Measurements from ENCODE around the gene MEIOSIN. TPM values are rescaled to one million over a fixed set of nuclear protein-coding genes. Genes with fewer than 3 reads are reported as not detected.
"Not testable (repeated sequence)": the region's sequence is repeated elsewhere in the genome, so short reads cannot be mapped to it uniquely, and the experiment has no call there.

The MEIOSIN gene
- total RNA-seq, 1 donor from 2014 or later: not detected

DNA sequence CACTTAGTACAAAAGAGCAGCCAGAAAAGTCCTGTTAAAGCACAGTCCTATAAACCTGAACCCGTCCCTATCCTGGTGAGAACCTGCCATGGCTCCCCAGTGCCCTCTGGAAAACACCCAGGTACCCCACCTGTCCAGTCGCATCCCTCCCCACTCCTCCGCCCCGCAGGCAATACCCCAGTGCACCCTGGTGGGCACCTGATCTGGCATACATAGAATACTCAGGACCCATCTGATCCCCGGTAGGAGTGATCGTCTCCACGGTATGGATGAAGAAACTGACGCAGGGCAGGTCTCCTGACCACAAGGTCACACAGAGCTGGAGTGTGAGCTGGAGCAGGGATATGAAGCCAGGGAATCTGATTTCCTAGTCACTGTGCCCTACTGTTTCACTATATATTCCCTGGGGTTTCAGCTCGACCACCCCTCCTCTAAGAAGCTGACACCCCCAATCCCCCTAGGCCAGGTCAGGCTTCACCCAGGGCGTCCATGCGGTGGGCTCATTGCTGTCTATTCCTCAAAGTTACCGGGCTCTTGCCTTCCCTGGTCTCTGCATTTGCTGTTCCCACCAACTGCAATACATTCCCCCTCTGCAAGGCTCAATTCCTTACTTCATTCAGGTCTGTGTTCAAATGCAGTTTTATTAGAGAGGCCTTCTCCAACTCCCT is 15.1 kb upstream of the MEIOSIN start:
- DNase-seq (ENCODE audit: low read depth in 2 of 2): no peak

DNA sequence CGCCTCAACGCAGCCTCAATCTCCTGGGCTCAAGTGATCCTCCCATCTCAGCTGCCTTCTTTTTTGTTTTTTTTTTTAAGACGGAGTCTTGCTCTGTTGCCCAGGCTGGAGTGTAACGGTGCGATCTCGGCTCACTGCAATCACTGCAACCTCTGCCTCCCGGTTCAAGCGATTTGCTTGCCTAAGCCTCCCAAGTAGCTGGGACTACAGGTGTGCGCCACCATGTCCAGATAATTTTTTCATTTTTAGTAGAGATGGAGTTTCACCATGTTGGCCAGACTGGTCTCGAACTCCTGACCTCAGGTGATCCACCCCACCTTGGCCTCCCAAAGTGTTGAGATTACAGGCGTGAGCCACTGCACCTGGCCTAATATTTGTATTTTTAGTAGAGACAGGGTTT is 13.2 kb upstream of the MEIOSIN start:
- DNase-seq (ENCODE audit: low read depth in 2 of 2): not testable (repeated sequence)

DNA sequence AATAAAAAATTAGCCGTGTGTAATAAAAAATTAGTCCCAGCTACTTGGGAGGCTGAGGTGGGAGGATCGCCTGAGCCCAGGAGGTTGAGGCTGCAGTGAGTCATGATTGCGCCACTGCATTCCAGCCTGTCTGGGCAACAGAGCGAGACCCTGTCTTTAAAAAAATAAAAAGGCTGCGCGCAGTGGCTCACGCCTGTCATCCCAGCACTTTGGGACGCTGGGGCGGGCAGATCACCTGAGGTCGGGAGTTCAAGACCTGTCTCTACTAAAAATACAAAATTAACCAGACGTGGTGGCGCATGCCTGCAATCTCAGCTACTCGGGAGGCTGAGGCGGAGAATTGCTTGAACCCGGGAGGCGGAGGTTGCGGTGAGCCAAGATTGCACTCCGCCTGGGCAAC is 4.6 kb upstream of the MEIOSIN start:
- not testable (repeated sequence) for DNase-seq (ENCODE audit: low read depth in 2 of 2)

DNA sequence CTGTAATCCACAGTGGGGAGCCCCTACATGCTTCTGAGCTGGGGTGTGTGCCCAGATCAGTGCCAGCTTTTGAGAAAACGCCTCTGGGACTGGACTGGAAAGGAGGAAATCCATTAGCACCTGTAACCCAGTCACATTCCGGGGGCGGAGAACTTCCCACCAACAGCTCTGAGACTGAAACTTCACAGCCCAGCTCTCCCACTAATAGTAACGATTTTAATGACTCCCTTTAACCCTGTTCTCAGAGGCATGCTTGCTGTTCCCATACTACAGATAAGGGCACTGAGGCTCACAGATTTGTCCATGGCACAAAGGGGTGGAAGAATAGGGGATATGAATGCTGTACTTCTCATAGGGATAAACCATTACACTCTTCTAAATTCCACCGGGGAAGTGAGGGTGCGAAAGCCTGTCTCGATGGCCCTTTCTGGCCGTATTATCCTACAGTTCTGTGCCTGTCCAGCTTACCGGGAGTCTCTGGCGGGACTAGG is 3.4 kb upstream of the MEIOSIN start:
- peak; percentile 21 to 55 for DNase-seq (ENCODE audit: low read depth in 2 of 2)

DNA sequence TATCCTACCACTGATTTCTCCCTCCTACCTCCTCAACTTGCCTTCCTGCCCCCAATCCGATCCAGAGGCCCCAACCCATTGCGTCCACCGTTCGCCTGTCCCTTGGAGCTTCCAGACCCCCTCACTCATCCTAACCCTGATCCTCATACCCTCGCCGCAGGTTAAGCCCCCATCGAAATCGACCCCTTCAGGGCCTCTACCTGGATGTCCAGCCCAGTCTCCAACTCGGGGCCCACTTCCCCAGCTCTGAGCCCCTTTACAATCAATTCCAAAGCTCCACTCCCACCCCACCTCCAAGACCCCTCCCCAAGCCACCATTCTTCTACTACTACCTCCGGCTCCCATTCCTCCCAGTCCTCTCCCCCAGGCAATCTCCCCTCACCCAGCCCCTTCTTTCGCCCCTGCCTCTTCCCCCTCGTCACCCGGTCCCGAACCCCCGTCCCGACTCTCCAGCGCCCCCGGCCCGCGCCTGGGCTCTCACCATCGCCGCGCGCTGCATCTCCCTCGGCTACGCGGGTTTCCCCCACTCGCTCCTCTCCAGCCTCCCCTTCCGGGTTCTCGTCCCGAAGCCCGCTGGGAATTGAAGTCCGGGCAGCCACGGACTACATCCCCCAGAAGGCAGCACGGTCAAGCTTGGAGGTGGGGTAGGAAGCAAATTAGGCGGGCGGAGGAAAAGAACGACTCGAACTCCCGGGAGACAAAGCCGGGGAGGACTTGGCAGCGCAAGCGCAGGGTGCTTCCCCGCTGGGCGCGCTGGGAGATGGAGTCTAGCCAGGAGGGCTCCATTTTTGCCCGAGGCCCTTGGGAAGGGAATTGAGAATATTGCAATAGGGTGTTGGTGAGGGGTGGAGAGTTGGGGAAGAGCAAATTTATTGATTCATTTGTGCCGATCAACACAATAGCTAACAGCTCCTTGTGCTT is 2.6 kb upstream of the MEIOSIN start, which contains the start of gene FBXO46:
TSS of gene FBXO46 (minus strand) at position 529 of the 921 bp plus-strand sequence. CDS start 17,401 bp downstream, outside the sequence.
- DNase-seq (ENCODE audit: low read depth in 2 of 2): peak; percentile 94 to 96

DNA sequence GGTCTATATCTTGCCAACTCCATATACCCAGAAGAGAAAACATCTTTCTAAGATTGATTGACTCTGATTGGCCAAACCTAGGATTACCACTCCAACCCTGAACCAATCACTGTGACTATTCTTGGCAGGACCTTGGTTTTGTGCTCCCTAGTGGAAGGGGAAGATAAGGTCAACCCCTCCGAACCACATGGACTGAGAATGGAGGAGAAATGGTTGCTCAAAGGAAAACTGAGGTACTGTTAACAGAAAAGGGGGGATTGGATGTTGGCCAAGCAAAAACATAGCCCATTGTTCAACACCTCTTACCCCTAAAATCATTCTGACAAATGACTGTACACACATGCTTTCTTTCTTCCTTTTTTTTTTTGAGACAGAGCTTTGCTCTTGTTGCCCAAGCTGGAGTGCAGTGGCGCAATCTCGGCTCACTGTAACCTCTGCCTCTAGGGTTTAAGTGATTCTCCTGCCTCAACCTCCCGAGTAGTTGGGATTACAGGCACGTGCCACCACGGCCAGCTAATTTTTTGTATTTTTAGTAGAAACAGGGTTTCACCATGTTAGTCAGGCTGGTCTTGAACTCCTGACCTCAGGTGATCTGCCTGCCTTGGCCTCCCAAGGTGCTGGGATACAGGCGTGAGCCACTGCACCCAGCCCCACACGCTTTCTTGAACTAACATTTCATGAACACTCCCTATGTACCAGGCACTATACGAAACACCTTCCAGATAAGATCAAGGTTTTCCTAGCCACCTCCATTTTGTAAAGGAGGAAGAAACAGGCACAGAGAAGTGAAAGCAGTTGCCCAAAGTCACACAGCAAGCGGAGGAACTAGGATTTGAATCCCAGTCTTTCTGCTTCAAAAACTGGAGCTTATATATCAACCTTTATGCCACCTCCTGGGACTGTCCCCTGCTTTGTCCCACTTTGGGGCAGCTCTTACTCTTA is 6.5 kb downstream of the MEIOSIN start:
- DNase-seq (ENCODE audit: low read depth in 2 of 2): no peak

DNA sequence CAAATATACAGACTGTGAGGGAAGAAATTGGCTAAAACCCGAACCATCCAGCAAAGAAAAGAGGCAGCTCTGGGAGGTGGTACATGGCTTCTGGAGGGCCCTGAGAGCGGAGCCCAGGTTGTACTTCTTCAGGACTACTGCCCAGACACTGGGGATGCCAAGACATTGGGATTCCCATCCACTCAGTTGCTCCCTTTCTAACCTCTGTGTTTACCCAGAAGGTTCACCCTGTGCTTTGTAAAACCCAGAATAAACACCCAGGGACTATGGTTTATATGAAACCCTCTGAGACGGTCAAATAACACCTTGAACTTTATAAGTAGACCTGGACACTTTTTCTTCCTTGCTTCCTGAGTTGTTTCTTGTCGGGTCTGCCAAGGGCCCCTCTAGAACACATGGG is 9.7 kb downstream of the MEIOSIN start:
- no peak for DNase-seq (ENCODE audit: low read depth in 2 of 2)

DNA sequence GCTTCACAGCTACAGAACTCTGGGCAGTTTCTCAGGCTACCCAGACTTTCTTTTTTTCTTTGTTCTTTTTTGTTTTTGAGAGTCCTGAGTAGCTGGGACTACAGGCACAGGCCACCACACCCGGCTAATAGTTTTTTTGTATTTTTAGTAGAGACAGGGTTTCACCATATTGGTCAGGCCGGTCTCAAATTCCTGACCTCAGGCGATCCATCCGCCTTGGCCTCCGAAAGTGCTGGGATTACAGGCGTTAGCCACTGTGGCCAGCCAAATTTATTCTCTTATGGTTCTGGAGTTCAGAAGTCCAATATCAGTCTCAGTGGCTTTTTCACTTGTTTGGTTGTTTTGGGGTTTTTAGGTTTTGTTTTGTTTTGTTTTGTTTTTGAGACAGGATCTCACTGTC is 12.4 kb downstream of the MEIOSIN start:
- DNase-seq (ENCODE audit: low read depth in 2 of 2): no peak

DNA sequence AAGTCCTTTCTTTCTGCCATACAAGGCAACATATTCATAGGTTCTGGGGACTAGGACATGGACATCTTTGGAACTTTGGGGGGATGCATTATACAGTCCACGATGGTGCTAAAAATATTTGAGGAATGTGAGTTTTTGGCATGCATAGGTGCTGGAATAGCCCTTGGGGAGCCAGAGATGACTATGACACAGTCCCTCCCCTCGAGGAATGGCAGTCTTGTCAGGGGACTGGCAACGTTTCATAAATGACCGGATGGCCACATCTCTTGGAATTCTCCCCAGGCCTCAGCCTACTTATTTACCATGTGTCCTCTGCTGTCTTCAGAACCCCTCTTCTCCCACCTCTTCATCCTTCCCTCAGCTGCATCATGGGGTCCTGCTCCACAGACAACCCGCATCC is 13.6 kb downstream of the MEIOSIN start:
- no peak for DNase-seq (ENCODE audit: low read depth in 2 of 2)

DNA sequence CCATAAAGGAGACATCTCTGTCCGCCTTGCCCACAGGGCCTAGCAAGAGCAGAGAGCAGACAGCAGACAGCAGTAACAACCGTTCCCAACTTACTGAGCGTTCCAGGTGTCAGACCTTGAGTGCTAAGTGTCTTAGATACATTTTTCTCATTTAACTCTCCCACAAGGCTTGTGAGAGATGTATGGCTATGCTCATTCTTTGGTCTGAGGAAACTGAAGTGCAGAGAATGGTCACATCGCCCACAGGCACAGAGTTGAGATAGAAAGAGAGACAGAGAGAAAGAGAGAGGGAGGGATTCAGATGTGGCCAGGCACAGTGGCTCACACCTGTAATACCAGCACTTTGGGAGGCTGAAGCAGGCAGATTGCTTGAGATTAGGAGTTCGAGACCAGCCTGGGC is 14.3 kb downstream of the MEIOSIN start:
- no peak for DNase-seq (ENCODE audit: low read depth in 2 of 2)

DNA sequence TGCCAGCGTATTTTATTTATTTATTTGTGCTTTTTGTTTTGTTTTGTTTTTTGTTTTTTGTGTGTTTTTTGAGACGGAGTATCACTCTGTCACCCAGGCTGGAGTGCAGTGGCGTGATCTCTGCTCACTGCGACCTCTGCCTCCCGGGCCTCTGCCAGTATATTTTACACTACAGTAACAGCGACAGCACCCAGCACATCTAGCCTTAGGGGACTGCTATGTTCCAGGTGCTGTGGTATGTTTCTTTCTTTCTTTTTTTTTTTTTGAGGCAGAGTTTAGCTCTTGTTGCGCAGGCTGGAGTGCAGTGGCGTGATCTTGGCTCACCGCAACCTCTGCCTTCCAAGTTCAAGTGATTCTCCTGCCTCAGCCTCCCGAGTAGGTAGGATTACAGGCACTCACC is 18.2 kb downstream of the MEIOSIN start:
- DNase-seq (ENCODE audit: low read depth in 2 of 2): not testable (repeated sequence)

DNA sequence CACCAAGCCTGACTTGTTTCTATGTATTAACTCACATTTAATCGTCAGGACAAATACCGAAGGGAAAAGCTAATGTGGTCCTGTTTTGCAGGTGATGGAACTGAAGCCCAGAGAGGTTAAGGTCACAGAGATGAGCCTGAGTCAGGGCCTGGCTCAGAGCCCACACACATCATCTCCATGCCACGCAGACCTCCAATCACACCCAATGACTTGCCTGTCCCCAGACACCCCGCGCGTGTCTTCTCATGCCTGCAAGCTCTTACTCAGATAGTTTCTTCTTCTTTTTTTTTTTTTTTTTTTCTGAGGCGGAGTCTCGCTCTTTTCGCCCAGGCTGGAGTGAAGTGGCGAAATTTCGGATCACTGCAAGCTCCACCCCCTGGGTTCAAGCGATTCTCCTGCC is 19.4 kb downstream of the MEIOSIN start:
- no peak for DNase-seq (ENCODE audit: low read depth in 2 of 2)

DNA sequence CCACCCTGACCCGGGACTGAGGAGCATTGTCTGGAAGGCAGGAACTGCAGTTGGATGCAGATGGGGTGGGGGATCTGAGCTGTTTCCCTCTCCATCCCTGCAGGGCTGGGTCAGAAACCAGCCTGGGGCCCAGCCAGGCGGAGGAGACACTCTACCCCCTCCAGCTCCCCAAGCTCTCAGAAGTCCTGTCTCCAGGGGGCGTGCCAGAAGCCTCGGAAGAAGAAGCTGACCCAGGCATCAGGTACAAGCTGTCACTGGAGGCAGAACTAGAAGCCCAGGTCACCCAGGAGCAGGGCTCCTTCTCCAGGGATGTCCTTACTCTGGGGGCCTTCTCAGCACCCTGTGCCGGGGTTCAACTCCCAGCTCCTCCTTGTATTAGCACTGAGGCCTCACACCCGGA is 20.3 kb downstream of the MEIOSIN start:
- no peak for DNase-seq (ENCODE audit: low read depth in 2 of 2)

DNA sequence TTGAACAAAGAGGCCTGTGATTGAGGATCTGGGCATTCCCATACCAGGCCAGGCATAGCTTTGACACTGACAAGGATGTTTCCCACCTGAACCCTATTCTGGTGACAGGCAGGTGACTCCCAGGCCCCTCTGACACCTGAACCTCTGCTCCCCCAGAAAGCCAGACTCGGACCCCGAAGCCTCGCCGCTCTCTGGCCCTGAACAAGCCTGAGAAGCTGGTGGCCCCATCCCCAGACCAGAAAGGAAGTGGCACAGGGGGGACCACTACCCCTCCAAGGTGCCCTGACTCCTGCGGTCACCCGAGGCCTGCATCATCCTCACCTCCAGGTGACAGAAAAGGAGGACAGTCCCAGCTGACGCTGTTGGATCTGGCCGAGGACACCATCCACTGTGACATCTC is 21.1 kb downstream of the MEIOSIN start:
- DNase-seq (ENCODE audit: low read depth in 2 of 2): no peak

DNA sequence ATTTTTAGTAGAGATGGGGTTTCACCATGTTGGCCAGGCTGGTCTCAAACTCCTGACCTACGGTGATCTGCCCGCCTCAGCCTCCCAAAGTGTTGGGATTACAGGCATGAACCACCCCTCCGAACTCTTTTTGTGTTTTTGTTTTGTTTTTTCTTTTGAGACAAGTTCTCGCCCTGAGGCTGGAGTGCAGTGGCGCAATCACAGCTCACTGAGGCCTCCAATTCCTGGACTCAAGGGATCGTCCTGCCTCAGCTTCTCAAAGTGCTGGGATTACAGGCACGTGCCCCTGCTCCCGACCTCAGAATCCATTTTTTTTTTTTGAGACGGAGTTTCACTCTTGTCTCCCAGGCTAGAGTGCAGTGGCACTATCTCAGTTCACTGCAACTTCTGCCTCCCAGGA is 24.5 kb downstream of the MEIOSIN start:
- no peak for DNase-seq (ENCODE audit: low read depth in 2 of 2)

DNA sequence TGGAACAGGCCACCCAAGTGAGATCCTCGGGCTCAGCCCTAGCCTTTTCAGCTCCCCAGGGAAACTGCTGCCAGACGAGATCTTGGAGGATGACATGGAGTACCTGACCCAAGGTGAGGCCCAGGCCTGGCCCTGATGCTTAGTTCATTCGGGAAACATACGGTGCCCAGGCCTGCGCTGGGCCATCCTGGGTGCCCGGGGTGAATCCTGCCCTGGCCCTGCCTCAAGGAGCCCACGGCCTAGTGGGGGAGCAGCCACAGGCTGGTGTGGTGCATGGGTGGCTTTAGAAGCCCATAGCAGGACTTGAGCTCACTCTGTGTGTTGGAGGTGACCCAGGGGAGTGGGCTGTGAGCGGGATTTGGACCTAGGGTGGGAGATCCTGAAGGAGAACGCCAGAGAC is 25.7 kb downstream of the MEIOSIN start:
- DNase-seq (ENCODE audit: low read depth in 2 of 2): no peak

DNA sequence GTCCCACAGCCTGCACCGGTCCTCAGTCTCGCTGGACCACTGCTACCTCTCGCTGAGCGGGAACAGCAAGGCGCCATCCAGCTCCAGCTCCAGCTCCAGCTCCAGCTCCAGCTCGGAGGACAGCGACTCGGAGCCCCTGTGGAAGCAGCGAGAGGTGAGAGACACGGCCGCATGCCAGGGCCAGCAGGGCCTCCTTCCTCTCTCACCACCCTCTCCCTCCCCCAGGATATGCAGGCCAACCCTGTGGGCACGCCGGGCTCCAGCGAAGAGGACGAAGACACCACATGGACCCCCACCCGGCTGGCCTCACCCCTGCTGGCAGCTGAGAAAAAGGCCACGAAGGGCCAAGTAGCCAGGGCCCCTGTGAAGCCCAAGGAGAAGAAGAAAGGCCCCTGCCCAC is 28.5 kb downstream of the MEIOSIN start:
- no peak for DNase-seq (ENCODE audit: low read depth in 2 of 2)

DNA sequence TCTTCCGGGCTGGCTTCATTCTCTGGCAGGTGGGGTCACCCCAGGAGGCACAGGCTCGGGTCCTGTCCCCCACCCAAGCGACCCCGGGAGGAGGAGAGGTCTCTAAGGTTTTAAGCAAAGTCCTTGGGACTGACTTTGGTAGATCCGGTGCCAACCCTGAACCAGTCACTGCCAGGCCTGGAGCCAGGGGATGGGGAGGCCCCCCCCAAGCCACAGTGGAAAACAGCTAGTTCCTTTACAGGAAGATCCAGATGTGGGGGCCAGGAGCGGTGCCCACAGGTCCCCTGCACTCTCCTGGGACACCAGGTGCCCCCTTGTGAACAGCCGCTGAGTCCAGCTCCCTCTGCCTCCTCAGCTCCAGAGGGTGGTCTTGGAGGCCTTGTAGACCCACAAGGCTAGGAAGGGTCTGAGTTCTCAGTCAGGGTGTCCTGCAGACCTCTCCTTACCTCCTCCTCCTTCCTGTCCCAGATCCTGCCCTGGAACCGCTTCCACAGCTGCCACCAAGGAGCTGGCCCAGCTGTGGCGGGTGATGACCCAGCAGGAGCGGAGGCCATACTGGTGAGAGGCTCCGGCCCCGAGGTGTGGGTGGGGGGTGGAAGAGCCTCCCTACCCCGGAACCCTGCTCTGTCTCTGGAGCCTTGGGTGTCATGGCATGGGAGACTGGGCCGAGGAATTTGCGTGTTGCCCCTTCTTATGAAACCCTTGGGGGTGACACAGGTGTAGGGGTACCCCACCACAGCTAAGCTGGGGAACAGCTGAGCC is 29.8 kb downstream of the MEIOSIN start:
- no peak for DNase-seq (ENCODE audit: low read depth in 2 of 2)

DNA sequence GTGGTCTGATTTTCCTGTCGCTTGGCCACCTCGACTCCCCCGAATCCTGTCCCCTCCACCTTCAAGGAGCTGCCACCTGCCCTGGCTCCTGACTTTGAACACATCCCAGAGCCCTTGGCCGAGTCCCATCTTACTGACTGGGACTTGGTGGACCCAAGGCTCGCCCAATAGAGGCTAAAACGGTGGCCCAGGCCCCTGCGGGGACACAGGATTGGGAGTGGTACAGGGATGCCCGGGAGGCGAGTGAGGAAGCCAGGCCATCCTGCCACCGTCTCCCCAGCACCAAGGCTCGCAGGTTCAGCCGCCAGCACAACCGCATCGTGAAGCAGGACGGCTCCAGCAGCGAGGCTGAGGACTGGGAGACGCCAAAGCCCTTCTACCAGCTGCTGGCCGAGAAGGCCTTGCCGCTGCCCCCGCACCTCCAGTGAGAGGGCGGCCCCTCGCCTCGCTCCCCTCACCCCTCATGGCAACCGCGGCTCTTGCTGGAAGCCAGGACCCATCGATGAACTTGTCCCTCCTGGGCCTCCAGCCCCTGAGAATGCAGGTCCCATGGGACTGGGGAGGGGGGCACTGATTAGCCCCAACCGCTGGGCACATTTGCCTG is 30.6 kb downstream of the MEIOSIN start:
- DNase-seq (ENCODE audit: low read depth in 2 of 2): no peak

DNA sequence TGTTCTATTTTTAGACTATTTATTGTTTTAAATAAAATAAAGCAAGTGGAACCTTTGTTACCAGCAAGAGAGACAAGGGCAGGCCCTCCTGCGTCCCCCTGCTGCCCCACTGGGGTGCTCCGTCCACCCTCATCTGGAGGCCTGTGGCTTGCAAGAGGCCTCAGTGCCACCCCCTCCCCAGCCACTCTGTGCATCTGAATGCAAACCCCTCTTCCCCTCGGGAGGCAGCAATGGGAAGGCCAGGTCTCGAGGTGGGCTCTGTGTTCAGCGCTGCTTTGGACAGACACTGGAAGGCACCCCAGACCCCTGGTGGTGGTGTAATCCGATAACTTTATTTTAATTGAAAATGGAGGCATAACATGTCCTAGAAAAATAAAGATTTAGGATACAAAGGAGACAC is 31.2 kb downstream of the MEIOSIN start:
- no peak for DNase-seq (ENCODE audit: low read depth in 2 of 2)

Measured in dermis microvascular lymphatic vessel endothelial cell (primary cell).